Measurements from ENCODE around the gene PRKAG2. TPM values are rescaled to one million over a fixed set of nuclear protein-coding genes. Genes with fewer than 3 reads are reported as not detected.

PRKAG2 gene
- total RNA-seq, 1 donor from 2014 or later, result 15.7 TPM

- no peak for TF ChIP-seq CTCF (IDR thresholded peaks at IDR 0.05; ENCODE audit: unreplicated experiment)
- H3K4me1 Mint-ChIP-seq, result peaks cover 5% of the 10 kb centered on the region
- DNase-seq (ENCODE audit: low spot score in 2 of 2, unreplicated experiment in 2 of 2), result no peak
- H3K27ac Mint-ChIP-seq, result no peak overlapping the region
- no peaks in the 10 kb centered on the region for H3K36me3 Mint-ChIP-seq
- no peak overlapping the region for H3K4me3 Mint-ChIP-seq
- H3K9me3 Mint-ChIP-seq, result no peaks in the 10 kb centered on the region
- H3K27me3 Mint-ChIP-seq (ENCODE audit: low read depth), result peaks cover 3% of the 10 kb centered on the region
Observed at GRCh38 chr7:151838861-151839381, 38.0 kb downstream of the PRKAG2 start.

DNA sequence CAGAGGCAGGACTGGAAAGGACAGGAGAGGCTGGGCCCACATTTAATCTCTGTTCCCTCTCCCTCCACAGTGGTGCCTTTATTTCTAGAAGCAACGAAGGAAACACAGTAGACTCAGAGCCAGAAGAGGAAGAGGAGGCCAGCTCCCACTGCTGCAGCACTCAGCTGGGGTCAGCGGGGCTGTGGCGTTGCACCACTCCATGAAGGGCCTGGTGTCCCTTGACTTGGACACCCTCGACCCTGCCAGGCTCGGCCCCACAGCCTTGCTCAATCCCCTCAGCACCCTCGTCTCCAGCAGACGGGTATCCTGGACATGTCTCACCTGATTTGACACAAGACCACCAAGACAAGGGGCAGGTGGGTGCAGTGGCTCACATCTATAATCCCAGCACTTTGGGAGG, 38.8 kb downstream of the PRKAG2 start:
- no peak overlapping the region for H3K27ac Mint-ChIP-seq
- no peaks in the 10 kb centered on the region for H3K36me3 Mint-ChIP-seq
- TF ChIP-seq CTCF (IDR thresholded peaks at IDR 0.05; ENCODE audit: unreplicated experiment), result no peak

GRCh38 chr7:151837285-151838042, 39.5 kb downstream of the PRKAG2 start:
- Mint-ChIP-seq H3K27ac (no peak overlapping the region), H3K9me3 (no peaks in the 10 kb centered on the region), H3K27me3 (ENCODE audit: low read depth) (peaks cover 6% of the 10 kb centered on the region), H3K36me3 (no peaks in the 10 kb centered on the region), H3K4me3 (no peak overlapping the region), H3K4me1 (peaks cover 5% of the 10 kb centered on the region)
- DNase-seq (ENCODE audit: low spot score in 2 of 2, unreplicated experiment in 2 of 2), result no peak
- TF ChIP-seq CTCF (IDR thresholded peaks at IDR 0.05; ENCODE audit: unreplicated experiment), result no peak

More for the DNA sequence above, 38.8 kb downstream of the PRKAG2 start:
- Mint-ChIP-seq H3K4me3 (no peak overlapping the region), H3K4me1 (peaks cover 5% of the 10 kb centered on the region), H3K27me3 (ENCODE audit: low read depth) (peaks cover 3% of the 10 kb centered on the region), H3K9me3 (no peaks in the 10 kb centered on the region)
- DNase-seq (ENCODE audit: low spot score in 2 of 2, unreplicated experiment in 2 of 2), result no peak

GRCh38 chr7:151836927-151837205, 40.0 kb downstream of the PRKAG2 start:
- Mint-ChIP-seq H3K36me3 (no peaks in the 10 kb centered on the region), H3K9me3 (no peaks in the 10 kb centered on the region), H3K27me3 (ENCODE audit: low read depth) (peaks cover 6% of the 10 kb centered on the region), H3K27ac (no peak overlapping the region), H3K4me1 (peaks cover 5% of the 10 kb centered on the region), H3K4me3 (no peak overlapping the region)
- TF ChIP-seq CTCF (IDR thresholded peaks at IDR 0.05; ENCODE audit: unreplicated experiment), result no peak
- DNase-seq (ENCODE audit: low spot score in 2 of 2, unreplicated experiment in 2 of 2), result no peak

DNA sequence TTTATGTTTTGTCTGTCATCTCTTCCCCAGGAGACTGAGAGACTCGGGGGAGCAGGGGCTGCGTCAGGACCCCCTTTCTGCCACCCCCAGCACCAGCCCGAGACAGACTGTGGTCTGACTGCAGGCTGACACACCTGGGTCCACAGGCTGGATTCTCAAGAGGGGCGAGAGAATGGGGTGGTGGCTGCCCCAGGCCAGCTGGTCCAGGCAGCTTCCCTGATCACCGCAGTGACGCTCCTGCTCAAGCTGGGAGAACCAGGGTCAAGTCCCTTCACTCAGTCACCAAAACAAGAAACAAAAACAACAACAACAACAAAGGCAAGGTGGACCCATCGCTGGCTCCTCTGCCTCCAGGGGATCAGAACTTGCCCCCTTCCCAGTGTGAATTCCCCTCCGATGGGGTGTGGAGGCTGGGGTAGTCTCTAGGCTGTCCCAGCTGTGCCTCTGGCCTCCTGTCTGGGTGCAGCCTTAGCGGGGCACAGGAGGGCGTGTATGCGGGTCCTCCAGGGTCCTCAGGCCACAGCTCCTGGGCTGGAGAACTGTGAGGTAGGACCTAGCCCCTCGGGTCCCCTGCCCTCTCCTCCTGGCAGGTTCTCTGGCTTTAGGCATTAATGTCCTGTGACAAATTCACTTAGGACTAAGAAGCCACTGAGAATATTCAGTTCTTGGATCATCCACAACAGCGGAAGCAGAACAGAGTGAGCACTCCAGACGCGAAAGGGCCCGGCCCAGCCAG, 40.6 kb downstream of the PRKAG2 start:
- Mint-ChIP-seq H3K36me3 (no peaks in the 10 kb centered on the region), H3K27ac (no peak overlapping the region), H3K9me3 (no peaks in the 10 kb centered on the region), H3K4me3 (no peak overlapping the region), H3K4me1 (peaks cover 5% of the 10 kb centered on the region), H3K27me3 (ENCODE audit: low read depth) (peaks cover 6% of the 10 kb centered on the region)
- DNase-seq (ENCODE audit: low spot score in 2 of 2, unreplicated experiment in 2 of 2), result no peak
- no peak for TF ChIP-seq CTCF (IDR thresholded peaks at IDR 0.05; ENCODE audit: unreplicated experiment)
